Sigmoid colon (tissue), 7 donors: ENCODE results near the gene BCAS1. TPM values are rescaled to one million over a fixed set of nuclear protein-coding genes. Genes with fewer than 3 reads are reported as not detected.

Experiments
- DNase-seq: peaks from one replicate; pipeline ENCODE4 v3.0.0-alpha.2; 2019
- H3K27ac ChIP-seq, 4 donors: fragments of 200-600 bp; sonication (generic); one replicate each; pipeline ENCODE4 v1.5.1; 2016 to 2019; ENCODE audit warnings: mild to moderate bottlenecking in 1 of 4
- H3K27me3 ChIP-seq, 3 donors: fragments of 200-600 bp; sonication (generic); one replicate each; pipeline ENCODE4 v1.5.1; 2019; ENCODE audit warnings: mild to moderate bottlenecking in 1 of 3
- H3K36me3 ChIP-seq, 4 donors: fragments of 200-600 bp; sonication (generic); one replicate each; pipeline ENCODE4 v1.5.1; 2016 to 2019
- H3K4me1 ChIP-seq, 4 donors: fragments of 200-600 bp; sonication (generic); one replicate each; pipeline ENCODE4 v1.5.1; 2017 to 2019
- H3K4me3 ChIP-seq, 4 donors: fragments of 200-600 bp; sonication (generic); one replicate each; pipeline ENCODE4 v1.5.1; 2017 to 2019; ENCODE audit warnings: mild to moderate bottlenecking in 2 of 4, moderate library complexity in 1 of 4
- H3K9me3 ChIP-seq, 4 donors: fragments of 200-600 bp in 3 of 4; sonication (generic) in 3 of 4; one replicate each; pipeline versions ENCODE4 v1.5.1 to v1.6.1; 2013 to 2019
- EP300 ChIP-seq, 4 donors: sonication (generic); formaldehyde crosslinking; IDR thresholded peaks; one replicate each; pipeline ENCODE4 v1.6.1; 2017; ENCODE audit warnings: antibody characterized with exemption in 4 of 4
- POLR2A ChIP-seq, 2 donors: fragments of 450-650 bp; IDR thresholded peaks; one replicate each; pipeline ENCODE4 v1.6.1; 2016; ENCODE audit warnings: antibody characterized with exemption in 2 of 2, mild to moderate bottlenecking in 2 of 2, moderate library complexity in 2 of 2
- POLR2AphosphoS5 ChIP-seq, 4 donors: sonication (generic); formaldehyde crosslinking; IDR thresholded peaks; one replicate each; pipeline ENCODE4 v1.6.1; 2017; ENCODE audit warnings: antibody characterized with exemption in 4 of 4
- WGBS, 2 donors: extraction: QIAGEN DNeasy Blood & Tissue Kit; methylation state at CpG; one replicate each; pipeline ENCODE4 v1.1.7; 2013; 5-methylcytosine and 5-hydroxymethylcytosine counted together
- intact Hi-C: fragments of 100-400 bp; cut with DNase I; formaldehyde crosslinking; loops from one replicate; pipeline ENCODE4 v1.15.1; 2023
- polyA plus RNA-seq, 3 donors: library from polyadenylated mRNA; stranded (reverse); fragments of 200-250 nt; gene quantifications; one replicate each; pipeline ENCODE4 v1.2.3, GENCODE V29; 2013
- total RNA-seq, 4 donors: library from RNA; depleted of rRNA; stranded (reverse); fragments of >200 nt; gene quantifications; one replicate each; pipeline ENCODE4 v1.1.0, GENCODE V29; 2016
- TF ChIP-seq, protein P1 (sequence below), 4 experiments: fragments of 450-650 bp in 3 of 4; fragments of 200-600 bp in 1 of 4; IDR thresholded peaks; one replicate each; pipeline ENCODE4 v1.5.1; 2016 to 2019; ENCODE audit warnings: antibody characterized with exemption in 4 of 4, mild to moderate bottlenecking in 3 of 4, moderate library complexity in 2 of 4
- donor health status: healthy with polysubstance abuse.
- donor health status: Bipolar disorder and iron deficiency.
- donor health status: healthy.

The BCAS1 gene
- total and polyA plus RNA-seq, 7 donors = 0.71 to 198 (median 35.4) TPM; not detected in 2

DNA sequence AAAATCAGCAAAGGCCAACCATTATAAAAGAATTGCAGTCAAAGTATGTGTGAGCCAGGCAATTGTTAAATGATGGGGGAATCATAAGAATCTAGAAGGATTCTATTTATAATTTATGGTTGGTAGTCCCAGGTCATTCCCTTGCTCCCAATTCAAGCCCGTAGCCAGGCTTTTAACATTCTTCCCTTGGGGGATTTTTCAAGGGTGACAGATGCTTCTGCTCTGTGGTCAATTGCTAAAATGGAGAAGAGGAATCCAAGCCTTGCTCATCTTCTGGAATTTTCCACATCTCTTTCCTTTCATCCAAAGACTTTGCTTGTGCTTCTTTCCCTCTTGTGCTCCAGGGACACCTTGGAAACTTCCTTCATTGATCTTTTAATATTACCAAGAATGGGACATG is 18.0 kb upstream of the BCAS1 start:
- TF ChIP-seq POLR2AphosphoS5 (IDR thresholded peaks at IDR 0.05) = no peak
- TF ChIP-seq POLR2A (IDR thresholded peaks at IDR 0.05) = no peak
- TF ChIP-seq EP300 (IDR thresholded peaks at IDR 0.05) = no peak
- TF ChIP-seq, protein P1, sequence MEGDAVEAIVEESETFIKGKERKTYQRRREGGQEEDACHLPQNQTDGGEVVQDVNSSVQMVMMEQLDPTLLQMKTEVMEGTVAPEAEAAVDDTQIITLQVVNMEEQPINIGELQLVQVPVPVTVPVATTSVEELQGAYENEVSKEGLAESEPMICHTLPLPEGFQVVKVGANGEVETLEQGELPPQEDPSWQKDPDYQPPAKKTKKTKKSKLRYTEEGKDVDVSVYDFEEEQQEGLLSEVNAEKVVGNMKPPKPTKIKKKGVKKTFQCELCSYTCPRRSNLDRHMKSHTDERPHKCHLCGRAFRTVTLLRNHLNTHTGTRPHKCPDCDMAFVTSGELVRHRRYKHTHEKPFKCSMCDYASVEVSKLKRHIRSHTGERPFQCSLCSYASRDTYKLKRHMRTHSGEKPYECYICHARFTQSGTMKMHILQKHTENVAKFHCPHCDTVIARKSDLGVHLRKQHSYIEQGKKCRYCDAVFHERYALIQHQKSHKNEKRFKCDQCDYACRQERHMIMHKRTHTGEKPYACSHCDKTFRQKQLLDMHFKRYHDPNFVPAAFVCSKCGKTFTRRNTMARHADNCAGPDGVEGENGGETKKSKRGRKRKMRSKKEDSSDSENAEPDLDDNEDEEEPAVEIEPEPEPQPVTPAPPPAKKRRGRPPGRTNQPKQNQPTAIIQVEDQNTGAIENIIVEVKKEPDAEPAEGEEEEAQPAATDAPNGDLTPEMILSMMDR (IDR thresholded peaks at IDR 0.05) = no peak
- intact Hi-C loops = no loop called here
- 76 to 87% methylated on average over 1 of the region's 1 CpG for WGBS, 2 donors
- no peaks in the 10 kb centered on the region for H3K27me3 ChIP-seq
- no peak overlapping the region for H3K4me3 ChIP-seq
- H3K36me3 ChIP-seq = no peaks in the 10 kb centered on the region
- H3K27ac ChIP-seq = no peak overlapping the region
- no peaks in the 10 kb centered on the region for H3K9me3 ChIP-seq
- H3K4me1 ChIP-seq = peaks cover 0 to 7% (median 0%) of the 10 kb centered on the region in 4 donors
- no peak for DNase-seq

GRCh38 chr20:54086507-54087039 is 16.2 kb upstream of the BCAS1 start:
- H3K4me3 ChIP-seq = no peak overlapping the region
- intact Hi-C loops = no loop called here
- peaks cover 0 to 7% (median 0%) of the 10 kb centered on the region in 4 donors for H3K4me1 ChIP-seq
- H3K36me3 ChIP-seq = no peaks in the 10 kb centered on the region
- 11 to 55% methylated on average over 12 of the region's 12 CpGs for WGBS, 2 donors
- no peak for DNase-seq
- H3K27me3 ChIP-seq = no peaks in the 10 kb centered on the region
- H3K27ac ChIP-seq = no peak overlapping the region
- no peaks in the 10 kb centered on the region for H3K9me3 ChIP-seq
- TF ChIP-seq EP300 (IDR thresholded peaks at IDR 0.05) (no peak), POLR2AphosphoS5 (IDR thresholded peaks at IDR 0.05) (no peak)
- TF ChIP-seq, protein P1 (IDR thresholded peaks at IDR 0.05) = no peak

GRCh38 chr20:54085910-54086309 is 15.5 kb upstream of the BCAS1 start:
- no peak for DNase-seq
- H3K9me3 ChIP-seq = no peaks in the 10 kb centered on the region
- no peaks in the 10 kb centered on the region for H3K27me3 ChIP-seq
- peaks cover 0 to 7% (median 0%) of the 10 kb centered on the region in 4 donors for H3K4me1 ChIP-seq
- H3K4me3 ChIP-seq = no peak overlapping the region
- H3K36me3 ChIP-seq = no peaks in the 10 kb centered on the region
- intact Hi-C loops = no loop called here
- no peak overlapping the region for H3K27ac ChIP-seq
- TF ChIP-seq POLR2AphosphoS5 (IDR thresholded peaks at IDR 0.05) = no peak
- no peak for TF ChIP-seq EP300 (IDR thresholded peaks at IDR 0.05)
- TF ChIP-seq, protein P1 (IDR thresholded peaks at IDR 0.05) = no peak
- no peak for TF ChIP-seq POLR2A (IDR thresholded peaks at IDR 0.05)
- WGBS, 2 donors = 26 to 70% methylated on average over 3 of the region's 3 CpGs

GRCh38 chr20:54085425-54085824 is 15.0 kb upstream of the BCAS1 start:
- H3K4me3 ChIP-seq = no peak overlapping the region
- H3K4me1 ChIP-seq = peaks cover 0 to 7% (median 0%) of the 10 kb centered on the region in 4 donors
- no peaks in the 10 kb centered on the region for H3K9me3 ChIP-seq
- 68 to 94% methylated on average over 1 of the region's 1 CpG for WGBS, 2 donors
- H3K27ac ChIP-seq = no peak overlapping the region
- intact Hi-C loops = no loop called here
- no peaks in the 10 kb centered on the region for H3K27me3 ChIP-seq
- no peak for DNase-seq
- TF ChIP-seq EP300 (IDR thresholded peaks at IDR 0.05) = no peak
- TF ChIP-seq POLR2A (IDR thresholded peaks at IDR 0.05) = no peak
- TF ChIP-seq POLR2AphosphoS5 (IDR thresholded peaks at IDR 0.05) = no peak
- TF ChIP-seq, protein P1 (IDR thresholded peaks at IDR 0.05) = no peak
- no peaks in the 10 kb centered on the region for H3K36me3 ChIP-seq
